D341Med (cell line): ENCODE data around the gene SUSD3.

Experiments used
- DNase-seq: peaks from one replicate; pipeline ENCODE4 v3.0.0; 2012; ENCODE audit warnings: low spot score

SUSD3 gene

GRCh38 chr9:93030642-93031628 lies 27.6 kb upstream of the SUSD3 start:
- DNase-seq, result no peak

- DNase-seq, result no peak
These were observed 26.7 kb upstream of the SUSD3 start for GRCh38 chr9:93031629-93032430.

GRCh38 chr9:93032545-93032944 lies 26.0 kb upstream of the SUSD3 start:
- DNase-seq, result no peak

GRCh38 chr9:93033531-93033930 lies 25.0 kb upstream of the SUSD3 start:
- no peak for DNase-seq

GRCh38 chr9:93035106-93035660 lies 23.3 kb upstream of the SUSD3 start:
- no peak for DNase-seq

GRCh38 chr9:93035821-93036351 lies 22.6 kb upstream of the SUSD3 start:
- DNase-seq, result no peak

- no peak for DNase-seq
These were observed 21.5 kb upstream of the SUSD3 start for GRCh38 chr9:93036887-93037475.

- DNase-seq, result no peak
These were observed 21.0 kb upstream of the SUSD3 start for GRCh38 chr9:93037476-93037971.

GRCh38 chr9:93038918-93039317 lies 19.6 kb upstream of the SUSD3 start:
- DNase-seq, result no peak

GRCh38 chr9:93039456-93039855 lies 19.0 kb upstream of the SUSD3 start:
- no peak for DNase-seq

- no peak for DNase-seq
These were observed 18.5 kb upstream of the SUSD3 start for GRCh38 chr9:93039976-93040375.

- DNase-seq, result no peak
These were observed 18.1 kb upstream of the SUSD3 start for GRCh38 chr9:93040409-93040808.

- DNase-seq, result no peak
These were observed 17.2 kb upstream of the SUSD3 start for GRCh38 chr9:93041108-93041802.

- no peak for DNase-seq
These were observed 15.4 kb upstream of the SUSD3 start for GRCh38 chr9:93043122-93043521.

GRCh38 chr9:93045521-93045920 lies 13.0 kb upstream of the SUSD3 start:
- DNase-seq, result no peak

- no peak for DNase-seq
These were observed 9.7 kb upstream of the SUSD3 start for GRCh38 chr9:93048566-93049448.

GRCh38 chr9:93049491-93049890 lies 9.0 kb upstream of the SUSD3 start:
- no peak for DNase-seq

- DNase-seq, result no peak
These were observed 8.3 kb upstream of the SUSD3 start for GRCh38 chr9:93050231-93050630.

GRCh38 chr9:93051680-93052089 lies 6.8 kb upstream of the SUSD3 start:
- DNase-seq, result no peak
